ENCODE results near the gene BSCL2. TPM values are rescaled to one million over a fixed set of nuclear protein-coding genes. Genes with fewer than 3 reads are reported as not detected.
A peak's percentile ranks its signal among the peaks of the same experiment; 100 is the strongest.

The BSCL2 gene
- total and polyA plus RNA-seq, 2 donors (not counting 3 experiments of a cell fraction or from before 2014, with no cell fraction given): 31.1 to 94.8 TPM

DNA sequence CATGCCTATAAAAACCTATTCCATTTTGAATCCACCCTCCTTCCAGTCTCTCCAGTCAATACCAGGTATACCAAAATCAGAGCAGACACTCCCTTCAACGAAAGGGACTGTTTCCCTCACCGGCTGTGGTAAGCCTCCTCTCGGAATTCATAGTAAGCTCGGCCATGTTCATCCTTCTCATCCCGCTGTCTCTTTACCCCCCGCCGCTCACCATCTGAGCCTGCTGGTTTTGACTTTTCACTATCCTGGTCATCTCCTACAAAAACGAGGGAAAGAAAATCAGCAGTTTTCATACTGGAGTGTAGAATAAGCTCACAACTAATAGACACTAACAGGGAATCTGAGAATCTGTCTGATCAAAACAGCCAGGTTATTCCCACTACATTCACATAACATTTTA is 16.9 kb upstream of the BSCL2 start:
- no TSS peak for BruUV-seq (replicated peaks)
- Histone ChIP-seq H3K36me3 (ENCODE audit: control insufficient read depth in 2 of 2, extremely low read depth in 1 of 2, insufficient read depth in 2 of 2, low read length in 2 of 2) (peaks cover 28 to 37% of the 10 kb centered on the region in 2 experiments), H3K4me1 (ENCODE audit: control insufficient read depth, extremely low read depth, insufficient read depth, low read length) (peaks cover 11% of the 10 kb centered on the region), H3K4me3 (replicated peaks in 1 of 3; ENCODE audit: insufficient read depth in 1 of 3, low read depth in 1 of 3, low read length in 3 of 3) (peak overlapping the region in 1 of 3 experiments; percentile 94), H3K79me2 (ENCODE audit: control insufficient read depth, insufficient read depth, low read length) (peaks cover 72% of the 10 kb centered on the region), H2AFZ (ENCODE audit: low read depth, low read length) (no peak overlapping the region), H3K9me3 (replicated peaks; ENCODE audit: control insufficient read depth, insufficient read depth, low read length) (no peaks in the 10 kb centered on the region), H4K20me1 (replicated peaks; ENCODE audit: control insufficient read depth, extremely low read depth, insufficient read depth, low read length) (no peaks in the 10 kb centered on the region), H3K9me1 (replicated peaks; ENCODE audit: control insufficient read depth, extremely low read depth, insufficient read depth, low read length) (no peaks in the 10 kb centered on the region), H3K4me2 (ENCODE audit: insufficient read depth, low read length) (peak overlapping the region; percentile 90), H3K9ac (replicated peaks; ENCODE audit: extremely low read depth, insufficient read depth, low read length) (peak overlapping the region; percentile 59), H3K27me3 (ENCODE audit: control insufficient read depth in 2 of 2, insufficient read depth in 2 of 2, low read length in 2 of 2) (no peaks in the 10 kb centered on the region), H3K27ac (ENCODE audit: insufficient read depth, low read depth, low read length) (no peak overlapping the region)
- ChIA-PET POLR2A (no interaction called here), CTCF (interaction anchor here (1.0 to 1.5 kb wide), 2 partner anchors 11 to 31 kb away, joined by 3 to 4 read pairs; no protein-coding TSS in a partner anchor)
- no peak for TF ChIP-seq FOS (IDR thresholded peaks at IDR 0.05; ENCODE audit: borderline replicate concordance, insufficient read depth, low read length)
- TF ChIP-seq GATA2 (IDR thresholded peaks at IDR 0.05; ENCODE audit: insufficient read depth, insufficient read length, low read depth, low read length): no peak
- TF ChIP-seq JUN (IDR thresholded peaks at IDR 0.05; ENCODE audit: borderline replicate concordance, insufficient read depth, insufficient read length, low read depth): no peak
- TF ChIP-seq EZH2 (IDR thresholded peaks at IDR 0.05; ENCODE audit: borderline replicate concordance, low read depth, low read length, severe bottlenecking): no peak
- TF ChIP-seq, protein P1, sequence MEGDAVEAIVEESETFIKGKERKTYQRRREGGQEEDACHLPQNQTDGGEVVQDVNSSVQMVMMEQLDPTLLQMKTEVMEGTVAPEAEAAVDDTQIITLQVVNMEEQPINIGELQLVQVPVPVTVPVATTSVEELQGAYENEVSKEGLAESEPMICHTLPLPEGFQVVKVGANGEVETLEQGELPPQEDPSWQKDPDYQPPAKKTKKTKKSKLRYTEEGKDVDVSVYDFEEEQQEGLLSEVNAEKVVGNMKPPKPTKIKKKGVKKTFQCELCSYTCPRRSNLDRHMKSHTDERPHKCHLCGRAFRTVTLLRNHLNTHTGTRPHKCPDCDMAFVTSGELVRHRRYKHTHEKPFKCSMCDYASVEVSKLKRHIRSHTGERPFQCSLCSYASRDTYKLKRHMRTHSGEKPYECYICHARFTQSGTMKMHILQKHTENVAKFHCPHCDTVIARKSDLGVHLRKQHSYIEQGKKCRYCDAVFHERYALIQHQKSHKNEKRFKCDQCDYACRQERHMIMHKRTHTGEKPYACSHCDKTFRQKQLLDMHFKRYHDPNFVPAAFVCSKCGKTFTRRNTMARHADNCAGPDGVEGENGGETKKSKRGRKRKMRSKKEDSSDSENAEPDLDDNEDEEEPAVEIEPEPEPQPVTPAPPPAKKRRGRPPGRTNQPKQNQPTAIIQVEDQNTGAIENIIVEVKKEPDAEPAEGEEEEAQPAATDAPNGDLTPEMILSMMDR (IDR thresholded peaks at IDR 0.05; ENCODE audit: extremely low read depth in 1 of 2, insufficient read depth in 1 of 2, low read depth in 1 of 2, low read length in 2 of 2): no peak
- TF ChIP-seq POLR2A (IDR thresholded peaks at IDR 0.05; ENCODE audit: low read depth, low read length): no peak
- DNase-seq (ENCODE audit: low read depth, low spot score) (no peak), FAIRE-seq (no peak)
- dilution Hi-C loops (cut with MboI; ENCODE audit: extremely low pct_ligation_motif_present, low sequenced_read_pairs): no loop called here
- intact Hi-C loops (cut with micrococcal nuclease): no loop called here

DNA sequence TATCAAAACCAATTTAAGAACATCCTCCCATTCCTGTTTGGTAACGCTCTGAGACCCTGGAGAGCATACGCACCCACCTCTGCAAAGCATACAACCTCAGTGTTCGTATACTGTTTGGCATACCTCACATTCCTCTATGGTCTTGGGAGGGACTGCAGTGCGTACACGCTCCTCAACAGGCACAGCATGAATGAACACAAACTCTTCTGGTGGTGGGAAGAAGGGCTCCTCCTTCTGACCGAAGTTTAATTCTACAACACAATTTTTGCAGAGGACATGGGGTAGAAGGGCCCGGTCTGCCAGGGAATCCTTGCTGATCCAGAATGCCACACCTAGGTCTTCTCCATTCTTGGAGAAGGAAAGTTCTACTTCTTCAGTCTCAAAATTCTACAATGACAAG is 14.8 kb upstream of the BSCL2 start:
- POLR2A ChIA-PET: no interaction called here
- DNase-seq (ENCODE audit: low read depth, low spot score) (no peak), FAIRE-seq (no peak)
- H4K20me1 ChIP-seq (replicated peaks; ENCODE audit: control insufficient read depth, extremely low read depth, insufficient read depth, low read length): no peaks in the 10 kb centered on the region
- H3K27ac ChIP-seq (ENCODE audit: insufficient read depth, low read depth, low read length): no peak overlapping the region
- H3K4me2 ChIP-seq (ENCODE audit: insufficient read depth, low read length): no peak overlapping the region
- CTCF ChIA-PET: no interaction called here
- no peak for TF ChIP-seq POLR2A (IDR thresholded peaks at IDR 0.05; ENCODE audit: low read depth, low read length)
- TF ChIP-seq, protein P2, sequence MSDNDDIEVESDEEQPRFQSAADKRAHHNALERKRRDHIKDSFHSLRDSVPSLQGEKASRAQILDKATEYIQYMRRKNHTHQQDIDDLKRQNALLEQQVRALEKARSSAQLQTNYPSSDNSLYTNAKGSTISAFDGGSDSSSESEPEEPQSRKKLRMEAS (IDR thresholded peaks at IDR 0.05; ENCODE audit: insufficient read depth, insufficient read length): no peak
- no peak for TF ChIP-seq GATA2 (IDR thresholded peaks at IDR 0.05; ENCODE audit: insufficient read depth, insufficient read length, low read depth, low read length)
- TF ChIP-seq JUN (IDR thresholded peaks at IDR 0.05; ENCODE audit: borderline replicate concordance, insufficient read depth, insufficient read length, low read depth): no peak
- TF ChIP-seq, protein P1 (IDR thresholded peaks at IDR 0.05; ENCODE audit: extremely low read depth in 1 of 2, insufficient read depth in 1 of 2, low read depth in 1 of 2, low read length in 2 of 2): no peak
- TF ChIP-seq POLR2AphosphoS5 (IDR thresholded peaks at IDR 0.05; ENCODE audit: insufficient read depth, low read depth, low read length): no peak
- TF ChIP-seq MYC (IDR thresholded peaks at IDR 0.05; ENCODE audit: low read depth, low read length): no peak
- TF ChIP-seq EZH2 (IDR thresholded peaks at IDR 0.05; ENCODE audit: borderline replicate concordance, low read depth, low read length, severe bottlenecking): no peak
- TF ChIP-seq FOS (IDR thresholded peaks at IDR 0.05; ENCODE audit: borderline replicate concordance, insufficient read depth, low read length): no peak
- no peaks in the 10 kb centered on the region for H3K27me3 ChIP-seq (ENCODE audit: control insufficient read depth in 2 of 2, insufficient read depth in 2 of 2, low read length in 2 of 2)
- H3K9ac ChIP-seq (replicated peaks; ENCODE audit: extremely low read depth, insufficient read depth, low read length): no peak overlapping the region
- BruUV-seq (replicated peaks): TSS peak; percentile 65
- intact Hi-C loops (cut with micrococcal nuclease): no loop called here
- H2AFZ ChIP-seq (ENCODE audit: low read depth, low read length): no peak overlapping the region
- H3K4me1 ChIP-seq (ENCODE audit: control insufficient read depth, extremely low read depth, insufficient read depth, low read length): peaks cover 11% of the 10 kb centered on the region
- H3K4me3 ChIP-seq (replicated peaks in 1 of 3; ENCODE audit: insufficient read depth in 1 of 3, low read depth in 1 of 3, low read length in 3 of 3): no peak overlapping the region
- peaks cover 32 to 48% of the 10 kb centered on the region in 2 experiments for H3K36me3 ChIP-seq (ENCODE audit: control insufficient read depth in 2 of 2, extremely low read depth in 1 of 2, insufficient read depth in 2 of 2, low read length in 2 of 2)
- dilution Hi-C loops (cut with MboI; ENCODE audit: extremely low pct_ligation_motif_present, low sequenced_read_pairs): no loop called here
- H3K79me2 ChIP-seq (ENCODE audit: control insufficient read depth, insufficient read depth, low read length): peaks cover 75% of the 10 kb centered on the region
- no peaks in the 10 kb centered on the region for H3K9me1 ChIP-seq (replicated peaks; ENCODE audit: control insufficient read depth, extremely low read depth, insufficient read depth, low read length)
- no peaks in the 10 kb centered on the region for H3K9me3 ChIP-seq (replicated peaks; ENCODE audit: control insufficient read depth, insufficient read depth, low read length)

Measured in endothelial cell of umbilical vein (primary cell).